Measurements from ENCODE around the gene NRAP. TPM values are rescaled to one million over a fixed set of nuclear protein-coding genes. Genes with fewer than 3 reads are reported as not detected.

NRAP gene
- total RNA-seq, 2 donors from 2014 or later: 229 to 610 TPM

DNA sequence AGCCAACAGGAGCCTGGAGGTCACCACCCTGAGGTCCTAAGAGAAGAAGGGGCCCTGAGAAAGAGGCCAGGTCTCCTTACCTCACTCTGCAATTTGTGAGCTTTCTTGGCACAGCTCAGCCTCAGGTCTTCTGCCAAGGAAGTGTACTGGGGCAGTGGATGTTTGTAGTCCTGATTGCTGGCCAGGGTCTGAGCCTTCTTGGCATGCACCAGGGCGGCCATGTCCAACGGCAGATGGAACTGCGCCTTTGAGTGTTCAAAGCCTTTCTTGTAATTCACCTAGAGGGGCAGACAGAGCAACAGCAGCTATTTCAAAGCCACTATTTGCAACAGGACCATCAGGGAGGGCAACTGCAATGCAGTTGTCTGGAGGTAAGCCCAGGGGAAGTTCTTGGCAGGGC, 51.7 kb downstream of the NRAP start:
- Histone ChIP-seq H3K4me3 (no peak overlapping the region), H3K36me3 (peaks cover 78% of the 10 kb centered on the region), H3K27ac (no peak overlapping the region), H3K4me1 (peaks cover 0 to 18% of the 10 kb centered on the region in 2 donors), H3K27me3 (no peaks in the 10 kb centered on the region), H3K9me3 (no peaks in the 10 kb centered on the region)
- no peak for DNase-seq (ENCODE audit: low spot score)
- TF ChIP-seq, protein P1, sequence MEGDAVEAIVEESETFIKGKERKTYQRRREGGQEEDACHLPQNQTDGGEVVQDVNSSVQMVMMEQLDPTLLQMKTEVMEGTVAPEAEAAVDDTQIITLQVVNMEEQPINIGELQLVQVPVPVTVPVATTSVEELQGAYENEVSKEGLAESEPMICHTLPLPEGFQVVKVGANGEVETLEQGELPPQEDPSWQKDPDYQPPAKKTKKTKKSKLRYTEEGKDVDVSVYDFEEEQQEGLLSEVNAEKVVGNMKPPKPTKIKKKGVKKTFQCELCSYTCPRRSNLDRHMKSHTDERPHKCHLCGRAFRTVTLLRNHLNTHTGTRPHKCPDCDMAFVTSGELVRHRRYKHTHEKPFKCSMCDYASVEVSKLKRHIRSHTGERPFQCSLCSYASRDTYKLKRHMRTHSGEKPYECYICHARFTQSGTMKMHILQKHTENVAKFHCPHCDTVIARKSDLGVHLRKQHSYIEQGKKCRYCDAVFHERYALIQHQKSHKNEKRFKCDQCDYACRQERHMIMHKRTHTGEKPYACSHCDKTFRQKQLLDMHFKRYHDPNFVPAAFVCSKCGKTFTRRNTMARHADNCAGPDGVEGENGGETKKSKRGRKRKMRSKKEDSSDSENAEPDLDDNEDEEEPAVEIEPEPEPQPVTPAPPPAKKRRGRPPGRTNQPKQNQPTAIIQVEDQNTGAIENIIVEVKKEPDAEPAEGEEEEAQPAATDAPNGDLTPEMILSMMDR (IDR thresholded peaks at IDR 0.05): no peak

DNA sequence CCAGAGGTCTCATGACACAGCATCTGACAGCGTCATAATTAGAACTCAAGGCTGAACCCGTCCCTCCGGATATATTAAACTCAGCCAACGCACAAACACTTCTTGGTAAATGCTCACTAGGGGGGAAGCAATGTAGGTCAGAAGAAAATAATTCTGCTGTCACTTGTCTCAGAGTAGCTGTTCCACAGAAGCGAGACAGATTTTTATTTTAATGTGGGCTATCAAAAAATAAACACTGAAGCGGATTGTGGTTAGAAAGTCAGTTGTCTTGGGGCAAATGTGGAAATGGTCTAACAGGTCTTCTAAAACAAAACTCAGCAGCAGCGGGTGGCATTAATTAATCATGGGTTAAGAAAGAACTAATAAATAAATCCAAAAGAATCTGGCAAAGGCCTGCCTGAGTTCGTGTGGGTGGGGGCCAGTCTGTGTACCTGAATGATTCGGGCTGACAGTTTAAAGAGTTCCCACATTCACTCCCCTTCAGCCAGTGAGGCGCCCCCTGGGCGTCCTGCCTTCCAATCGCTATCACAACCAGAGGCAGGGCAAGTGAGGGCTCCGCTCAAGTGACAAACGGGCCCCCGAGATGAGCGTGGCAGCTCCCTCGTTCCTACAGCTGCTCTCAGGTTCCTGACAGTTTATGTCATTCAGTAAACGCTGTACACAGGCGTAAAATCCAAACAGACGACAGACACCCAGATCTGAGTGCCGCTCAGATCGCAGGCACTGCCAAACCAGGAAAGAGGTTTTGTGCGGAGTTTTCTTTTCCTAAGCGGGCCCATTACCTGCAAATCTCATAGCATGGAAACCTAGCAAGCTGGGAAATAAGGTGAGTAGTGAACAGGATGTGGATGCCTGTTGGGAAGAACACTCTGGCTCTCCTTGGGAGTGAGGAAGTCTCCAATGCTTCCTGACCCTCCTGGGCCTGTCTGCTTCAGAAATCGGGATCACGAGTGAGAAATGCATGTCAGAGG, 52.9 kb downstream of the NRAP start:
- H3K27me3 ChIP-seq: no peaks in the 10 kb centered on the region
- H3K36me3 ChIP-seq: peaks cover 74% of the 10 kb centered on the region
- no peaks in the 10 kb centered on the region for H3K9me3 ChIP-seq
- peak overlapping the region in 1 of 2 donors; percentile 6 for H3K27ac ChIP-seq
- DNase-seq (ENCODE audit: low spot score): no peak
- TF ChIP-seq, protein P1 (IDR thresholded peaks at IDR 0.05): no peak
- H3K4me1 ChIP-seq: peaks cover 0 to 18% of the 10 kb centered on the region in 2 donors
- no peak overlapping the region for H3K4me3 ChIP-seq

DNA sequence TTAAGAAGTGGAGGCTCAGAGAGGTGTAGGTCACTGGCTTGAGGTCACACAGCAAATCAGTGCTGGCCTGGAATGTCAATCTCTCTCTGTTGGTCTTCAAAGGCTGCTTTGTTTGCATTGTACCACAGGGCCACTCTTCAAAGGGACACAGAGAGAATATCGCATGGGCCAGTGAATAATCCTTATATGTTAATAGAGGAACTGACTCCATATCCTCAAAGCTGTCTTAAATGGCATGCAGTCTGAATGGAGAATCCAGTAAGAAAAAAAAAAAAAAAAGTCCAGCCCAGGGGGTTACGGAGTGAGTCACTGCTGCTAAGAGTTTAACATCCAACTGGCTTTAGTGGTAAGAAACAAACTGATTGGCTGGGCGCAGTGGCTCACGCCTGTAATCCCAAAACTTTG, 54.1 kb downstream of the NRAP start:
- H3K27ac ChIP-seq: no peak overlapping the region

DNA sequence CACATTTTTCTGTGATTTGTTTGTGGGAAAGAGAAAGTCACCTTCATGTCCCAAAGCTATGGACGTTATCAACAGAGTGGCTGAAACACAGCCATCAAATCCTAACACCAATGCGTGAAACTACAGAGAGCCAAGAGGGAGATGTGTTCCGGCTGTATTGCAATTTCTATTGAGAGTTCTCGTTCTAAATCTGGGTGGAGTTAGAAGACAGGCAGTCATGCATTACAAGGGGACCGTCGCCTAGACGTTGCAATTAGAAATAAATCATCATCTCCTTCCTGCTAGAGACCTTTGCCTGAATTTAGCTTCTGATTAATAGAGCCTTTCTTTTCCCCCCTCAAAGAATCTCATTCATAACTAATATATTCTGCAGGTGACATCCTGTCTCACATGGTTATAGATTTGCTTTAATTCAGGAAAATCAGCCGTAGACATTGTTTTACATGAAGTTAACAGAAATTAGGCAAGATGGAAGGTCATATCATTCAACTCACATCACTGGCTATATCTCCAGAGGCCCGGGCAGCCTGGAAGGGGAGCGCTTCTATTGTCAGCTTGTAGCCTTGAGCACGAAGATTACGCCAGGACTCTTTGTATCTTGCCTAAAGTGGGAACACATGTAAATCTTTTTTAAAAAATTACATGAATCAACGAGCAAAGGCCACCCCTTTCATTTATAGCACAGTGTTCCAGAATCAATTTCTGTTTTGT, 58.4 kb downstream of the NRAP start:
- Histone ChIP-seq H3K27ac (no peak overlapping the region), H3K36me3 (peaks cover 81% of the 10 kb centered on the region), H3K4me3 (no peak overlapping the region), H3K4me1 (no peaks in the 10 kb centered on the region), H3K27me3 (no peaks in the 10 kb centered on the region), H3K9me3 (no peaks in the 10 kb centered on the region)
- DNase-seq (ENCODE audit: low spot score): no peak
- TF ChIP-seq, protein P1 (IDR thresholded peaks at IDR 0.05): no peak

More for the DNA sequence above, 54.1 kb downstream of the NRAP start:
- H3K4me1 ChIP-seq: peaks cover 0 to 18% of the 10 kb centered on the region in 2 donors
- DNase-seq (ENCODE audit: low spot score): no peak
- H3K36me3 ChIP-seq: peaks cover 74% of the 10 kb centered on the region
- H3K9me3 ChIP-seq: no peaks in the 10 kb centered on the region
- no peaks in the 10 kb centered on the region for H3K27me3 ChIP-seq
- TF ChIP-seq, protein P1 (IDR thresholded peaks at IDR 0.05): no peak
- no peak overlapping the region for H3K4me3 ChIP-seq

DNA sequence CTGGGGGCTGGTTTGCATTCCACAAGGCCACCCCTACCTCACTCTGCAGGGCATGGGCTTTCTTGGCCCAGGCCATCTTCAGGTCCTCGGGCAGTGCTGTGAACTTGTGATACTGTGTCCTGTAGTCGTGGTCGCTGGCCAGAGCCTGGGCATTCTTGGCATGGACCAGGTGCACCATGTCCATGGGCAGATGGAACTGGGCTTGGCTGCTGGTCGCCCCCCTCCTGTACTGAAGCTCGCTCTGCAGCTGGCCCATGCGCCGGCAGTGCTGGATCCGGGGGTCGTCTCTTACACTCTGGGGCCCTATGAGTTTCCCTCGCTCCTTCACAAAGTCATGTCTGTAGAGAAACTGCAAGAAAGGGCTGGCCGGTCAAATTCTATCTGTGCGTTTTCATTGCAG, 59.3 kb downstream of the NRAP start:
- Histone ChIP-seq H3K4me3 (no peak overlapping the region), H3K4me1 (no peaks in the 10 kb centered on the region), H3K36me3 (peaks cover 76% of the 10 kb centered on the region), H3K27me3 (no peaks in the 10 kb centered on the region), H3K9me3 (no peaks in the 10 kb centered on the region), H3K27ac (no peak overlapping the region)
- DNase-seq (ENCODE audit: low spot score): no peak
- TF ChIP-seq, protein P1 (IDR thresholded peaks at IDR 0.05): no peak

Data from right atrium auricular region (tissue), 2 donors.